ENCODE data around the gene PCDH9.

- TF ChIP-seq CTCF (conservative IDR thresholded peaks at IDR 0.05 in 1 of 2, IDR thresholded peaks at IDR 0.05 in 1 of 2; ENCODE audit: extremely low read depth in 1 of 2, insufficient read depth in 1 of 2, low read depth in 1 of 2, low read length in 2 of 2) (no peak), EZH2 (IDR thresholded peaks at IDR 0.05; ENCODE audit: borderline replicate concordance, low read length) (no peak)
Measured at GRCh38 chr13:66459634-66460033, 770.5 kb downstream of the PCDH9 start.

All from mammary epithelial cell (primary cell).